HG02870 (cell line): ENCODE results near the gene ELAVL2.

Experiments
- ATAC-seq: cut with Tn5 transposase; IDR thresholded peaks from one replicate; pipeline ENCODE4 v1.9.1; 2021; ENCODE audit warnings: mild to moderate bottlenecking, moderate library complexity; ENCODE audit not compliant: unreplicated experiment

The ELAVL2 gene

DNA sequence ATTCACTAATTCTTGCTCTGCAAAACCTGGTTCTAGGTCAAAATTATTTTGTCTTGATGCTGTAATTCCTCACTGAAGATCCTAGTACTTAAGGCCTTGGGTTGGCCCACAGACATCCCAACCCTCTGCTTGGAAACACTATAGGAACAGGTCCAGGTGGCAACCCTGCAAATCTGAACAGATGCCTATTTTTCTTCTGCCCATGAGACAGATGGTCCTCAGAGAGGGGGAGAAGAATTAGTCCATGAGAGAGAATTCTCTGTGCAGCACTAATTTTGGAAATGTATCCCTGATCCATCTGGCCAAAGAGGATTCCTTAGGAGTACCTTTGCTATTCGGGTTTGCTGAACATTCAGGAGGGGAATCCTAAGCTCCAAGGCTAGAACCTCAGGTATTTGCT, 156.3 kb downstream of the ELAVL2 start:
- no peak for ATAC-seq

DNA sequence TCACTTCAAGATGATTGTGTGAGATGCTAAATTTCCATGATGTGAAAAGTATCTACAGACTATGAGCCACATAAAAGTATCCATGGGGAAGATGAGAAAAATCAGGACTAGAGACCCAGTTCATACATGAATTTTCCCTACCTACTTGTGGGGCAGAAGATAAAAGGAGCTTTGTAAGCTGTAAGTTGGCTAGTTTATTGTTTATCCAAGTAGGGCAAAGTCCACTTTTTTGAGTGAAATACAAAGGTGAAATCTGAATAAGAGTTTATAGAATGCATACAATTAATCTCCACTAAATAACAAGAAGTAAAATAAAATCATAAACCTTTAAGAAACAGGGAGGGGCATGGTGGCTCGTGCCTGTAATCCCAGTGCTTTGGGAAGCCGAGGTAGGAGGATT, 160.4 kb downstream of the ELAVL2 start:
- ATAC-seq: no peak

DNA sequence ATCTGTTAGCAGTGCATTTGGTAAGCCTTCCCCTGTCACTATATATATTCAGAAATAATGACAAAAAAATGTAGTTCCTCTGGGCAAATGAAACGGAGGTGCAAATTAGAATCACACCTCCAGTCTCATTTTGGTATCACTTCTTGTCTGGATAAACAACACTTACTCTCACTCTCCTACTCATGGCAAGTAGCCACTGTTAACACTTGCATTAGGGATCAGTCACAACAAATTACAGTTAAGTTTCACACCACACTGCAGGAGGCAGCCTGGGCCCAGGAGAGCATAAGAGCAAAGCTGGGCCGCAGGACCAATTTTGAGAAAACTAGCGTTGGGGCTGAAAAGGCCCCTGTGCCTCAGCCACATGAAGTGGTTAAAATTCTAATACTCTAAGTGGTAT, 161.0 kb downstream of the ELAVL2 start:
- no peak for ATAC-seq

DNA sequence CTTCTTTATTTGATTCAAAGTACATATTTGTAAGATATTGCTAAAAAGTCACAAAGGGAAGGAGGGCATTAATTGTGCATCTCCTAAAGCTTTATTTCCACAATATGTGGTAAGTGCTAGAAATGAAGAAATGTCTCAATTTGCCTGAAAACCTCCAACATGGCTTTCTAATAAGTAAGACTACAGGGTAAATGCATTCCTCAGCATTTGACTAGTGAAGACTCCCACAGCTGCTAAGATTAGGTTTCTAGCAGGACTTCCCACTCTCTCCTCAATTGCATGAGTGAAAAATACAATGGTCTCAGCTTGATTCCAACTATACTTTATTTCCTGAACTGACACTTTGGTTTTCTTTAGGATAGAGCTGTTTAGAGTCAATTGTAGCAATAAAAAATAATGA, 162.1 kb downstream of the ELAVL2 start:
- no peak for ATAC-seq

DNA sequence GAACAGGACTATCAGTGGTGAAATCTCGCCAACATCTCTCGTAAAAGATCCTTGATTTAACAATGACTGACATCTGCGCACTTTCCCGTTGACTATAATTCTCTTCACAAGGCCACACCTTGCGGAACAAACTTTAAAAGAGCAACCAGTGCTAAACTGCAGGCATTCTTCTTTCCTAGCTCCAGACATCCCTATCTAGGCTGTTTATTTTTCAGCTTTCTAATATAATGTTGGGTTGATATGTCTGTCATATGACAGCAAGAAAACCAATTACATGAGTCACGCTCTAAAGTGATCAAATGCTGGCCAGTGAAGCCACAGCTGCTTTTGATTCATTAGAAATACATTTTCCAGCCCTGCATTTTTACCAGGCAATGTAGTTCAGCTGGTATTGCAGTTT, 162.5 kb downstream of the ELAVL2 start:
- ATAC-seq: no peak

DNA sequence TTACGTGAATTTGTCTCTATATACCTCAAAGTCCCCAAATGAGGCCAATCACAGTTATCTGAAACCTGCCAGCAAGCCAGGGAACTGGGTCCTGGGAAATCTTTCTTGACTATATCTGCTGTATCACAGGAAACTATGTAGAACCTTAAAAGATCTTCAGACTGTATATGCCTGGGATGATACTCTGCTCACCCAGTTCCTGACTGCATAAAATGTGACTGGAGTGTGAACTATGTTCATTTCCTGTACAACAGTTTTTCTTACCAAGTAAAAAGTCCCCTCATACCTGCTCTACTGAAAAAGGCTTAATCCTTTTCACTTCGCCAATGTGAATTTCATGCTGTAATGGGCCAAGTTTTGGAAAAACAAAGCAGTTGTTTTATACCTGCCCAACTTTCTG, 162.9 kb downstream of the ELAVL2 start:
- no peak for ATAC-seq

DNA sequence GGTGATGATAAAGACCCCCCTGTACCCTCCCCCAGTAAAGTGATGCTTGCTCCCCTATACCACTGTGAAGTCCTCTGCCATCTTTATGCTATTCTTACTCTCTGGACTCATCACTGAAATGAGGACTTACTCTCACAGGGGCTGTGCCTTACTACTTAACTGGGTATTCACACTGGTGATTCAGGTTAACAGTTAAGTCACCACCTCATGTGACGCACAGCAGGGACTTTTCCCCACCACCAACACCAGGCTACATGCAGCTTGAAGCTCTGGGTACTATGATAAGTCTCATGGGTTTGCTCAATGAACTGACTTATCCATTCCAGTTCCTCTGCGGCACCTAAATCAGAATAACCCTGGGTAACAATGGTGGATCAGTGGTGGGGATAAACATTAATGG, 163.7 kb downstream of the ELAVL2 start:
- ATAC-seq: no peak

DNA sequence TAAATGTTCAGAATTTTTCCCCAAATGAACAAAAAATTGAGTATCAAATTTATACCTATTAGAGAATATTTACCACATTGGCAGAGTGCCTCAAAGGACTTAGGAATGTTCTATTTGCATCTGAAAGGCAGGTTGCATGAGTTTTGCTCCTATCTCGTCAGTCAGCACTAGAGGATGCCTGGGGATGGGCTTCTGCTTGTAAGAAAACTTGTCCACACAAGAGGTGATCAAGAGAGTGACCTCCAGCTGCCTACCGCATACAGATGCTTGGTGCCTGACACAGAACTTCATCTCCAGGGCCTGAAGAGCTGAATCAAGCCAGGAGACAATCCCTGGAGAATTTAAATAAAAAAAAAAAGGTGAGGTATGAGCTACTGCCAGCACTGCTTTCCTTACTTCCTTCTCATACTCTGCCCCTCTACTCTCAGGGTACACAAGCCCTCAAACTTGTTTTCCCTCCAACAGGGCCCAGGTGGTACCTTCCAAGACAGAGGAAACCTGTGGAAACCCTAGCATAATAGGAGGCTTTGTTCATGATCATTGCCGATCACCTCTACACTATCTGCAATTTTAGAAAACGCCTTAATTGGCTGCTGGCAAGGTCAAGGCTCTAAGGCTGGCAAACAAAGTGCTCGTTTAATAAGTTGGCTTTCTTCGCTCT, 166.6 kb downstream of the ELAVL2 start:
- no peak for ATAC-seq

DNA sequence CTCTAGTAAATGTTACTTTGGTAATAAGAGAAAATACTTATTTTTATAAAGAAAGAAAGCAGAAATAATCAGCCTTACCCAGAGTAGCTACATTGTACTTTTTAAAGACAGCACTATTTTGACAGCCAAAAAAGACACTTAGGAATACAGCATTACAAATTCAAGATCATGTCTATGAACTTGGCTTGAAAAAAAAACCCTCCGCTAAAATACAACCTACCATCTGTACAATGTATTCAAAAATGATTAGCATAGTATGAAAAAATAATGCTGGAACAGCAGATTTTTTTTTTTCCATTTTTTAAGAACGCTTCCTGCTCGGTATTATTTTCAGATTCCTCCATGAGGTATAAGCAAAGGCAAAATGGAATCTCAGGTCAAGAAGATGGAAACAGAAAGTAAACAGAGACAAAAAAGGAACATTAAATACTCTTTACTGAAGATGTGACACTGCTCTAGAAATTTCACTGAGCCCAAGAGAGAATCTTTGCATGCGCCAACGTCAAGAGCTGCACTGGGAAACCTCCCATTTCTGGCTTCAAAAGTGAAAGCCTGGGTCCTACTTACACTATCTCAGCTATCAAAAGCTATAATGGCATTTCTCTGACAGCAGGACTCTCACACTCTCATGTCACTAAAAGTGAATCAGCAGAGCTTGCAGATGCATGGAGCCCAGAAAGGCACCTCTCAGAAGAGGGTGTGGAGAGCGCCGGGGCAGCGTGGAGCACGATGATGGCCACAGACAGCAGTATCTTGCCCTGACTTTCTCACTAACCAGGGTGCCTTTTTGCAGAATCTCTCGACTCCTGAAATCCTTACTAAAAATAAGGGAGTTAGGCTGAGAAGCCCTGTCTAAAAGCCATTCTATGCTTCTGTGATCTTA, 167.4 kb downstream of the ELAVL2 start:
- ATAC-seq: no peak

DNA sequence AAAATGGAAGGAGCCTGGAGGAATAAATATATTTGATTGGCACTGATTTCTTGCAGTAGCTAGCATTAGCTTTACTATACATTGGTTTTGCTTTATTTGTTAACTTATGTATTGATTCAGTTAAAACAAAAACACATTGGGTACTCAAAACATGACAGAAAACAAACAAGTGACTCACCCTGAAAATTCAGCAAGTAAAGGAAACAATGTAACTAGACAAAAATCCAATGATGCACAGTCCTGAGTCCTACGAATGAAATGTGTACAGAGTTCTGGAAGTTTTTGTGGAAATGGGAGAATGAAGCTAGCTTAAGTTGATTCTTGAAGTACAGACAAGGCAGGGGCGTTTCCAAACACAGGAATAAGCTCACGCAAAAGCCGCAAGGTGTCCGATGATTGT, 175.0 kb downstream of the ELAVL2 start:
- ATAC-seq: no peak

DNA sequence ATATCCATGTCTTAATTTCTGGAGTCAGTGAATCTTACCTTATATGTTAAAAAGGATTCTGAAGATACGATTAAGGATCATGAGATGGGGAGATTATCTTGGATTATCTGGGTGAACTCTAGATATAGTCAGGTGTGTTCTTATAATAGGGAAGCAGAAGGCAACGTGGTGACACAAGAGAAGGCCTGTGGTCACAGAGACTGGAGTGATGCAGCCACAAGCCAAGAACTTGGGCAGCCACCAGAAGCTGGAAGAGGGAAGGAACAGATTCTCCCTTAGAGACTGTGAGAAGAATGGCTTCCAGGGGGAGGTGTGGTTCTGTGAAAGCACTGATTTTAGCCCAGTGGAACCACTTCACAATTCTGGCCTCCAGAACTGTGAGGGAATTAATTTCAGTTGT, 177.4 kb downstream of the ELAVL2 start:
- no peak for ATAC-seq

DNA sequence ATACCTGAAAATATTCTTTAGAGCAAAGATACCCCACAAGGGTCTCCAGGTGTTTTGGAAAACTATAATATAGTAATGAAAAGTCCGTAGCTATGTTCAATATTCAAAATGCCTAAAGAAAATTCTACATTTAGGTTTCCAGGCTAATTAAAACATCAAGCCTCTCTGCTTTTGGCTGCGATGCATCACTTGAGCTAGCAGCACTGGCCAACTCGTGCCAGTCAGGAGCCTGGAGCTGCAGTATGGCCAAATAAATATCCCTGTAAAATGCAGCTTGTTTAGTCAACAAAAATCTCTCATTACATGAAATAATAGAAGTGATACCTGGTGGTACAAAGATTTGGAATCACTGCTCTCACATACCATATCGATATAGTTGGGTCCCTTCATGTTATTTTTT, 181.1 kb downstream of the ELAVL2 start:
- ATAC-seq: no peak

DNA sequence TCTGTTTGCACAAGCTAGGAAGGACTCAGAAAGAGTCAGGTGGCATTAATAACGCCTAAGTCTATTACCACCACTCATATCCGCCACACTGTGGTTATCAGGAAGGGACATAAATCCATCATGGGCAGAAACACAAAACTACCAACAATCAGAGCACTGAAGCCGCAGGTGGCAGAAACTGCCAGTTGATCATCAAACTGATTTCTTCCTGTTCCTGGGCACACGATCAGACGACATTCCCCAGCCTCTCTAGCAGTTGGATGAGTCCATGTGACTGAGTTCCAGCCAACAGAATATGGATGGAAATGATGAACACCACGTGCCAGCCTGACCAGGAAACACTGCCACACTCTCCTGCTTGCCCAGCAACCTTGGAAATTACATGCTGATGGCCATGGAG, 181.7 kb downstream of the ELAVL2 start:
- ATAC-seq: no peak

DNA sequence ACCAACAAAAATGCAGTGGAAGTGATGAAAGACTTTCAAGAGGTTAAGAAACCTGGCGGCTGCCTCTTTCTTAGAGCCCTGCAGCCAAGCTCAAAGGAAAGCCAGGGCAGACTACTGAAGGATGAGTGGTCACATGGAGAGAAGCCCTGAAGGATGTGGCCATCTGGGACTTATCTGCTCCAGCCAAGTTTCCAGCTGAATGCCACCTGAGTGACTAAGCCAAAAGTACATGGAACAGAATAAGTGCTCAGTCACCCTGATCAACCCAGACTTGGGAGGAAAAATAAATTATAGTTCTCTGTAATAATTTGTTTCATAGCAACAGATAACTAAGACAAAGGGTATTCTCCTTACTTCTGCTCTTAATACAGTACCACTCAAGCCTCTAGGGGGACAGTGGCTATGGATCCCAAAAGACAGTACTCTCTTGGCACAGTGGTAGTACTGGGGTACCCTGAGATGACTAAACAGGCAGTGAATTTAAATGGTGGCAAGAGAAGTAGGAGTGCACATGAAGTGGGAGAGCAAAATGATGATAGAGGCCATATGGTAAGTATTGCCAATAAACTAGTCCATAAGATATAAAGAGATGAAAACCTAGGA, 182.3 kb downstream of the ELAVL2 start:
- ATAC-seq: no peak
